Adrenal gland (tissue), 12 donors: Measurements from ENCODE around the gene IRX6. TPM values are rescaled to one million over a fixed set of nuclear protein-coding genes. Genes with fewer than 3 reads are reported as not detected.

Experiments
- DNase-seq, 7 donors: peaks; one replicate each; pipeline ENCODE4 v3.0.0-alpha.2; 2019 to 2020
- H3K27ac ChIP-seq, 5 donors: fragments of 200-600 bp; sonication (generic) in 4 of 5; 1 replicate in 3 of 5; 2 replicates in 2 of 5; pipeline versions ENCODE4 v1.5.1 to v1.8.0; 2016 to 2020; ENCODE audit warnings: mild to moderate bottlenecking in 1 of 5
- H3K27me3 ChIP-seq: fragments of 200-600 bp; 2 replicates; pipeline ENCODE4 v1.8.0; 2021
- H3K36me3 ChIP-seq, 2 donors: fragments of 200-600 bp; replicated peaks in 1 of 2; 1 replicate in 1 of 2; 2 replicates in 1 of 2; pipeline versions ENCODE4 v1.5.1 to v1.8.0; 2018 to 2022
- H3K4me1 ChIP-seq, 2 donors: fragments of 200-600 bp; replicated peaks in 1 of 2; 1 replicate in 1 of 2; 2 replicates in 1 of 2; pipeline versions ENCODE4 v1.5.1 to v1.8.0; 2018 to 2021
- H3K4me3 ChIP-seq, 4 donors: fragments of 200-600 bp; sonication (generic) in 3 of 4; one replicate each; pipeline ENCODE4 v1.5.1; 2016 to 2018
- H3K9me3 ChIP-seq, 3 donors: fragments of 200-600 bp; sonication (generic) in 1 of 3; replicated peaks in 1 of 3; 1 replicate in 2 of 3; 2 replicates in 1 of 3; pipeline versions ENCODE4 v1.5.1 to v1.8.0; 2016 to 2021
- CTCF ChIP-seq, 6 experiments: fragments of 450-650 bp in 4 of 6; fragments of 200-600 bp in 2 of 6; sonication (generic) in 1 of 6; IDR thresholded peaks; 1 replicate in 5 of 6; 2 replicates in 1 of 6; pipeline versions ENCODE4 v1.5.1 to v1.8.0; 2016 to 2021; ENCODE audit warnings: antibody characterized with exemption in 6 of 6, mild to moderate bottlenecking in 2 of 6, moderate library complexity in 1 of 6
- POLR2A ChIP-seq, 2 donors: fragments of 450-650 bp; IDR thresholded peaks; one replicate each; pipeline ENCODE4 v1.6.1; 2017; ENCODE audit warnings: antibody characterized with exemption in 2 of 2, mild to moderate bottlenecking in 2 of 2, moderate library complexity in 1 of 2
- WGBS, 4 donors: extraction: QIAGEN DNeasy Blood & Tissue Kit in 2 of 4; methylation state at CpG; one replicate each; pipeline versions ENCODE4 v1.1.5 to v1.1.7; 2013 to 2017; 5-methylcytosine and 5-hydroxymethylcytosine counted together
- intact Hi-C, 2 donors: fragments of 100-400 bp; cut with DNase I; formaldehyde crosslinking; loops; one replicate each; pipeline versions ENCODE4 v1.14.1 to v1.15.0; 2022 to 2023
- polyA plus RNA-seq, 3 donors: library from polyadenylated mRNA; stranded (reverse); fragments of 200-250 nt in 2 of 3; fragments of 350-450 nt in 1 of 3; fragmentation: Illumina TruSeq in 1 of 3; extraction: RNeasy Lipid Tissue Mini Kit (QIAGEN cat#74804) in 1 of 3; gene quantifications; one replicate each; pipeline ENCODE4 v1.2.3, GENCODE V29; 2013 to 2014
- total RNA-seq, 9 donors: library from RNA; depleted of rRNA in 4 of 9; stranded (reverse); fragments of >200 nt in 4 of 9; fragments of 120-200 nt in 1 of 9; fragmentation: NEBNext Ultra II Directional in 1 of 9; extraction: Animal tissue kit (Norgen Biotek cat#: 25700) in 1 of 9; gene quantifications; one replicate each; pipeline versions ENCODE4 v1.1.0 to v1.2.4, GENCODE V29; 2013 to 2023
- donor health status: healthy with polysubstance abuse.
- donor health status: Bipolar disorder and iron deficiency.
- donor health status: DM: yes; HTN: yes; CAD: no.
- donor health status: DM: no; HTN: no; CAD: no.
- donor health status: DM: no; HTN: no; CAD: no.
- donor health status: DM: yes; HTN: yes; CAD: no.

The IRX6 gene
- total and polyA plus RNA-seq, 12 donors: 0.13 to 0.61 TPM; not detected in 10

GRCh38 chr16:55291847-55292246, 32.2 kb upstream of the IRX6 start:
- Histone ChIP-seq H3K36me3 (no peaks in the 10 kb centered on the region), H3K4me1 (no peaks in the 10 kb centered on the region), H3K9me3 (no peaks in the 10 kb centered on the region), H3K27ac (no peak overlapping the region), H3K4me3 (no peak overlapping the region), H3K27me3 (peaks cover 2% of the 10 kb centered on the region)
- DNase-seq: no peak
- WGBS, 4 donors: 72 to 80% (median 77%) methylated on average over 6 of the region's 6 CpGs
- intact Hi-C loops: no loop called here
- no peak for TF ChIP-seq CTCF (IDR thresholded peaks at IDR 0.05)
- no peak for TF ChIP-seq POLR2A (IDR thresholded peaks at IDR 0.05)

- Histone ChIP-seq H3K36me3 (no peaks in the 10 kb centered on the region), H3K4me3 (no peak overlapping the region), H3K27me3 (peaks cover 4% of the 10 kb centered on the region), H3K27ac (no peak overlapping the region), H3K4me1 (no peaks in the 10 kb centered on the region), H3K9me3 (no peaks in the 10 kb centered on the region)
- WGBS, 4 donors: 67 to 79% (median 75%) methylated on average over 1 of the region's 1 CpG
- intact Hi-C loops: no loop called here
- no peak for TF ChIP-seq POLR2A (IDR thresholded peaks at IDR 0.05)
- TF ChIP-seq CTCF (IDR thresholded peaks at IDR 0.05): no peak
- no peak for DNase-seq
Measured at GRCh38 chr16:55292491-55292890, 31.5 kb upstream of the IRX6 start.

DNA sequence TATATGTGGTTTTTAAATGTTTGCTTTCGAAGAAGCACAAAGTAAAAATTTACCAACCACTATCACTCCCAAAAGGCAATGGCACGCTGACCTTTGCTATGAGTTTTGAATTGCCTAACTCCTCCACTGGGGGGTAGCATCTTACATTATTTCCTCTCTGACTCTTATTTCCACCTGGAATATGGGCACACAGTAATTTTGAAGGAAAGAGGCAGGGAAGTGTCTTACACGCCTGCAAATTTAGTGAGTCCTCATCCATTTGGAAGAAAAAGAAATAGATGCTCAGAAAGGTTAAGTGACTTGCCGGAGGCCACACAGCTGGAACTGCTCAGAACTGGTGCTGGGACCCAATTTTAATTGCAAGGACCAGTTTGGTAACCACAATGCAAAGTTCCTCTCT, 29.9 kb upstream of the IRX6 start:
- Histone ChIP-seq H3K4me1 (no peaks in the 10 kb centered on the region), H3K36me3 (no peaks in the 10 kb centered on the region), H3K4me3 (no peak overlapping the region), H3K27me3 (peaks cover 4% of the 10 kb centered on the region), H3K9me3 (no peaks in the 10 kb centered on the region), H3K27ac (no peak overlapping the region)
- 64 to 86% (median 71%) methylated on average over 4 of the region's 4 CpGs for WGBS, 4 donors
- TF ChIP-seq POLR2A (IDR thresholded peaks at IDR 0.05): no peak
- TF ChIP-seq CTCF (IDR thresholded peaks at IDR 0.05): no peak
- intact Hi-C loops: no loop called here
- no peak for DNase-seq

DNA sequence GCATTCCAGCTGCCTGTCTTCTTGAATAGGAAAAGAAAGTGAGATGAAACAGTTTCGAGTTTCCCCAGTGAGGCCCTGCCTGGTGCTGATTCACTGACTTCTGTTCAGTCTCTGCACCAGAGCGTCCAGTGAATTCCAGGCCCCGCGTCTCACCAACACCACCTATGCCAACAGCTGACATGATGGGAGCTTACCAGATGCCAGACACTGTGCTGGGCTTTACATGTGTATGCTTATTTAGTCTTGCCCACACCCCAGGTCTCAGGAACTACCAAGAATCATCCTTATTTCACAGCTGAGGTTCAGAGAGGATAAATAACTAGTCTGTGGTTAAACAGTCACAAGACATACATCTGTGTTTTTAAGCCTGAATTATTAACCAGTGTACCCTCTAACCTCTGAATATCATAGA, 29.1 kb upstream of the IRX6 start:
- Histone ChIP-seq H3K27ac (no peak overlapping the region), H3K4me3 (no peak overlapping the region), H3K9me3 (no peaks in the 10 kb centered on the region), H3K36me3 (no peaks in the 10 kb centered on the region), H3K27me3 (peaks cover 5% of the 10 kb centered on the region), H3K4me1 (no peaks in the 10 kb centered on the region)
- TF ChIP-seq CTCF (IDR thresholded peaks at IDR 0.05): no peak
- no peak for TF ChIP-seq POLR2A (IDR thresholded peaks at IDR 0.05)
- DNase-seq: no peak
- WGBS, 4 donors: 35 to 48% (median 43%) methylated on average over 4 of the region's 4 CpGs
- intact Hi-C loops: no loop called here
